GM18873 (cell line): ENCODE results near the gene NDUFV3.
"Not testable (repeated sequence)": the region's sequence is repeated elsewhere in the genome, so short reads cannot be mapped to it uniquely, and the experiment has no call there.

Experiments used
- ATAC-seq: cut with Tn5 transposase; IDR thresholded peaks from one replicate; pipeline ENCODE4 v1.9.1; 2021; ENCODE audit warnings: mild to moderate bottlenecking, moderate library complexity, moderate number of reproducible peaks; ENCODE audit not compliant: unreplicated experiment, low FRiP score

Gene NDUFV3

GRCh38 chr21:42855937-42856335, 37.2 kb upstream of the NDUFV3 start:
- ATAC-seq, result no peak

- ATAC-seq, result no peak
Measured at GRCh38 chr21:42857216-42857615, 35.9 kb upstream of the NDUFV3 start.

DNA sequence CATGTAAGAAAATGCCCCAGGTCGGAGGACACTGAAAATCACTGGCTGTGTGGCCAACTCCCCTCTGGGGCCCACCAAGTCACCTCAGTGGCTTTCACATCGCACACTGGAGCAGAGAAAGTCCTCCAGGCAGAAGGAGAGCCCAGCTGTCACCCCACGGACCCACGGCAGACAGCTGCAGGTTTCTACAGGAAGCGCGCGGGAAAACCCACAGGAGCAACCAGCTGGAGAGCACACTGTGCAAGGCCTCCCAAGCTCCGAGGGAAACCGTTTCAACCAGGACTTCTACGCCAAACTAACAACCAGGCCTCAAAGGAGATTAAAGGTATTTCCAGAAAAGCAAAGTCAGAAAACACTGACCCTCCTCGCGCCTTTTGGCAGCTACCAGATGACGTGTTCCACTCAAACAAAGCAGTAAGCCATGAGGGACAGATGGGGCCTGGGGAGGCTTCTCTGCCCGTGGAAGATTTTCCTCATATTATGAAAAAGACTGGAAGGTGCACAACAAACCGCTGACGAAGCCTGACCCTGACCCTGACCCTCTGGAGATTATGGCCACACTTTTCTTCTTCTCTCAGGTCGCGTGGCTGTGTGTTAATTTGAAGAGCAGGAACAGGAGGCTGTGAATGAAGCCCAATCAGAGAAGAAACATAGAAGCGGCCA, 34.8 kb upstream of the NDUFV3 start:
- no peak for ATAC-seq

DNA sequence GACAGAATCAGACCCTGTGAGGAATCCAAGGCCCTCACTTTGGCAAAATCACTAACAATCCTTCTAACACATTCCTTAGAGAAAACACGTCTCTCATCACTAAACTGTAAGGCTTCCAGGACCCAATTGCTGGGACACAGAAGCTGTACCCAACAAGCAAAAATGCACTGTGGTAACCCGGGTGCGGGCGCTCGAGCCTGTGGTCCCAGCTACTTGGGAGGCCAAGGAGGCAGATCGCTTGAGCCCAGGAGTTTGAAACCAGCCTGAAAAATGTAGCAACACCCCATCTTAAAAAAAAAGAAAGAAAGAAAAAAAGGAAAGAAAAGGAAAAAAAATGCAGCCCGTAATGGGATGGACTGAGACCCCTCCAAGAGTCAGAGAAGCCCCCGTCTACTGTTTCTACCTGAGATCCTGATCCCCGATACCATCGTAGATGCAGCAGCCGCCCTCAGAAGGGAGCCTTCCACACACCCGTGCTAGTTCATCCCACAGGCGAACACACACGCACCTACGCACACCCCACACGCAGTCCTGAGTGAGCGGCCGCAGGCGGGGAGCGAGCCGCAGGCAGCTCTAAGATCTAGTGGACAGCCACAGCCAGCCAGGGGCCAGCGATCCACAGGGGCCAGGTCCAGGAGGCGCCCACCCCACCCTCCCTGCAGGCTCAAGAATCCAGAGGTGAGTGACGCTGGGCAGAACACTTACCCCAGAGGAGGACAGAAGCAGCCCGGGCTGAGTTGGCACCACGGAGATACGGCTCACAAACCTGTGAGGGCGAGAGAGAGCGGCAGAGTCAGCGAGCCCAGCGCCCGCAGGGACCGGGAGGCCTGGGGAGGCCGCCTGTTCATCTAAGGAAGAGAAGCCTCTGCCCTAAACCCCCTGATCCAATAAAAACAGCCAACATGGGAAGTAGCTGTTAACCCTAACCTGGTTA, 33.9 kb upstream of the NDUFV3 start:
- ATAC-seq, result no peak

GRCh38 chr21:42859891-42860230, 33.2 kb upstream of the NDUFV3 start:
- no peak for ATAC-seq

DNA sequence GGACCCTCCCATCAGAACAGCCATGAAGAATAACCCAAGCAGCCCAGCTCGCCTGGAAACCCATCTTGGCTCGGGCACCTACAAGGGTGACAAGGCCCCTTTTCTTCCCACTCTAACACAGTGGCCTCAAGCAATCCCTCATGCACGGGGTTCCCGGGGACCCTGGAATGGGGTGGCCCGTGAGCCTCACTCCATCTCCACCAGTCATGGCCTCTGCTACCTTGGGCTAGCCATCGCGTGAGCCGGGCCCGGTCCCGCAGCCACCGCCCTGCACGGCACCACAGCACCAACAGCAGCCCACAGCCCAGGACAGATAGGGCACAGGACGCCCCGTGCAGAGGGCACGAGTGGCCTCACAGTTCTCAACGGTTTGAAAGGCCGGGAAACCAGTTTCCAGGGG, 32.8 kb upstream of the NDUFV3 start:
- no peak for ATAC-seq

DNA sequence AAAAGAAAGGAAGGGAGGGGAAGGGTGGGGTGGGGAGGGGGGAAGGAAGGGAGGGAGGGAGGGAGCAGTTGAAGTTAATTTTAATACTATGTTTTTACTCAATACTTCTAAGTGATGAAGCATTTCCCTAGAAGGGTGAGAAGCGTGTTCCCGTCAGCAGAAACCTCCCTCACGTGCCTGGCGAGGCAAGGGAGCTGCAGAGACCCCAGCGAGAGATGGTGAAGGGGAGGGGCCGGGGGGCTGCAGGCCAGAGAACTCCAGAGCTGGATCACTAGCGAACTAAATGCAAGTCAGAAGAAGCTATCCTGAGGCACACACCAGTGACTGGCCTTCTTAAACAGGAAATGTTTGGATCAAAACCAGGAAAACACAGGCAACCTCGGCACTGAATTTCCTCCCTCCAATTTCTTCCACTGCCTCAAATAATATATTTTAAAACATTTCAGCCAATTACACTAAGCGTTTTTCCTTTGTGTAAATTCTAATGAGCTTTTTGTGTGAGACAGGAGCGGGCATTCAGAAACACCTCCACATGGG, 31.7 kb upstream of the NDUFV3 start:
- no peak for ATAC-seq

DNA sequence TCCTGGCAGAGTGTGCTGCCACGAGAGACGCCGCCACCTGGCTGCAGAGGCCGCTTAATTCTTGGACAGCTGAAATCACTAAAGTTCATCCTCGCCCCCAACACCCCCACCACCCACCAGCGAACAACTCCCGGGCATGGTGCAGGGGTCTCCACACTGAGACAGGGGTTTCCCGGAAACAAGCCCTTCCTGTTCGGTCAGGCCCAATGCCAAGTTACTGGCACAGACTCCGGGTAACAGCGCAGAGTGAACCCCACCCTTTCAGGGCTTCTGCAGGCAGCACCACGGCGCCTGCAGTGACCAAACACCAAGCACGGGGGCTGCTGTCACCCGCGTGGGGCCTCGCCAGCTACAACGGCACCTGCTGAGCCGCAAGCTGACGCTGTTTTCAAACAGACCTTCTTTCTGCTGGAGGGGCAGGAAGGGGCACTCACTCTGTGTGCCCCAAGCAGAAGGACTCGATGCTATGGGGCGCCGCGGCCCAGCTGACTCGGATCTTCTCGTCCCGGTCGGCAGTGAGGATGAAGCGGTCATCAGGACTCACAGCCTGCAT, 31.2 kb upstream of the NDUFV3 start:
- no peak for ATAC-seq

GRCh38 chr21:42862774-42863503, 30.2 kb upstream of the NDUFV3 start:
- no peak for ATAC-seq

GRCh38 chr21:42863504-42863870, 29.6 kb upstream of the NDUFV3 start:
- ATAC-seq, result no peak

GRCh38 chr21:42864286-42864685, 28.8 kb upstream of the NDUFV3 start:
- ATAC-seq, result no peak

DNA sequence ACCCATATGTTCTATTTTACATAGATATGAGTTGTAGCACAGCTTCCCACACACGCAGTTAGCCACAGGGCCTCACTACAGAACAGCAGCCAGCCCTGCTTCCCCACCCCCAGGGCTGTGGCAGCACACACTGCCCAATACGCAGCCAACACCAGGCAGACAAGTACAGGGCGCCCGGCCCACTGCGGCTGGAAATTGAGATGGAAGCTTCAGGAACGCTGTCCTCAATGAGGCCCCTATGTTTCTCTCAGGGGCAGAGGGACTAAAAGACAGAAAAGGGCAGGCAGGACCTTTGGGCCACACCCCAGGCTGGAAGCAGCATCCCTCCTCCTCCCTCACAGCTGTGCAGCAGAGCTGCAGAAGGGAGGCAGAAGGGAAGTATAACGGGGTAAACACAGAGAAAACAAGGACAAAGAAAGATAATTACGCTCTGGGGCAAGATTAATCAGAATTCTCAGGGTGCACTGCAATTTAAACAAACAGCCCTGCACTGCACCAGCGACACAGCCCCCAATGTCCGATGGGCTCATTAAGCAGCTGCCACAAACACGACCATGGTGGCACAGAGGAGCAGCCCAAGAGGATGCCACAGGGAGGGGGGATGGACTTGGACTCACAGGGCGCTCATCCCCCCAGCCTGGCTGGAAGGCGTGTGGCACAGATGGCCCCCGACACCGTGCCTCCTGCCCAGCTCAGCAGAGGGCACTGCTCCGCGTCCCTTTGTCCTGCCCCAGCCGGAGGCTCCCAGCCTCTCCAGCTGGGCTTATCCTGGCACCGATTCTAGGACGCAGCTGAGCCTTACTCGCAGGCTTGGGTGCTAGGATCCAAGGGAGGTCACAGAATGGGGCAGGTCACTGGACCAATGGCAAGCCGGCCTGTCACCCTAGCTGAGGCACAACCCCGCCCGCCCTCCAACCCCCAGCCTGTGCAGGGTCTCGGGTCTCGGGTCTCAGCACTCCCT, 28.0 kb upstream of the NDUFV3 start:
- ATAC-seq, result no peak

- no peak for ATAC-seq
Measured at GRCh38 chr21:42865776-42866160, 27.3 kb upstream of the NDUFV3 start.

- ATAC-seq, result no peak
Measured at GRCh38 chr21:42868196-42868595, 24.9 kb upstream of the NDUFV3 start.

GRCh38 chr21:42873096-42873495, 20.0 kb upstream of the NDUFV3 start:
- ATAC-seq, result no peak

DNA sequence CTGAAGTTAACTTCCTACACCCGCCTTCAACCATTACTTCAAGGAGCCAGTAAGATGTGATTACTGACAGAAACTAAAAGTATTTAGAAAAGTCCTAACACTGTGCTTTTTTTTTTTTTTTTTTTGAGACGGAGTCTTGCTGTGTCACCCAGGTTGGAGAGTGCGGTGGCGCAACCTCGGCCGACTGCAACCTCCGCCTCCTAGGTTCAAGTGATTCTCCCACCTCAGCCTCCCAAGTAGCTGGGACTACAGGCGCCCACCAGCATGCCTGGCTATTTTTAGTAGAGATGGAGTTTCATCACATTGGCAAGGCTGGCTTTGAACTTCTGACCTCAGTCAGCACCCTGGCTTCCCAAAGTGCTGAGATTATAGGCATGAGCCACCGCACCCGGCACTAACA, 17.3 kb upstream of the NDUFV3 start:
- ATAC-seq, result not testable (repeated sequence)

GRCh38 chr21:42878678-42878992, 14.5 kb upstream of the NDUFV3 start:
- ATAC-seq, result peak; percentile 14

DNA sequence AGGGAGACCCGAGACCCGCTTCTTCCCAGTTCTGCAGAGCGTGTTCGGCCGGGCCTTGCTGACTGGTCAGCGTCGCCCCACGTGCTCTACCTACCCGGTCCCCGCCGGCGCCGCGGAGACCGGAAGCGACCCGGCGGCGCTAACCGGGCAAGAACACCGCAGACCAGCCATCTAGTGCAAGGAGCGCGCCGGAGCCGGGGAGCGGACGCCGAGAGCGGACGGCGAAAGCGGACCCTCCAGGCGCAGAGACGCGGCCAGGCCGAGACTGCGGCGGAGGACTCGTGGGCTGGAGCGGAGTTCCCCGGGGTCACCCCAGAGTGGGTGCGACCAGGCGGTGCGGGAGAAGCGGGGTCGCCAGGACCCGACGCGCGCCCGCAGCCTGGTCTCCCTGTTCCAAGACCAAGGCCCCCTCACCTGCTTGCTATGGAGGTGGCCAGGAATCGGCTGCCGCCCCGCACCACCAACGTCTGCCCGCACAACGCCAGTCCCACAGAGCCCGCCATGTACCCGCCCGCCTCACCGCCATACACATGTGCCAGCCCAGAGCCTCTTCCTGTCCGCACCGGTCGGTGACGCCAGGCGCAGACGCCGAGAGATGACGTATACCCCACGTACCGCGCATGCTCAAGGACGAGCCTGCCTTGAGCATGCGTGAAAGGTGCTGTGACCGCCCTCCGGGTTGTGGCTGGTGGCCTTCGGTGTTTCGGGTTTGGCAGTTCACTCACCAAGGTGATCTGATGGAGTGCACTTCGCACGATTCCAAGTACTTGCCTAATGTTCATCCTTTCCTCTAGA, 13.9 kb upstream of the NDUFV3 start, which contains the start of gene WDR4:
Gene WDR4 (minus strand): TSS at position 547 of the 795 bp plus-strand sequence. CDS start 44 bp downstream, at position 503.
- peak; percentile 76 for ATAC-seq

GRCh38 chr21:42880352-42880751, 12.8 kb upstream of the NDUFV3 start:
- no peak for ATAC-seq
